GM23248 (cell line): ENCODE measurements around the gene CSMD2. TPM values are rescaled to one million over a fixed set of nuclear protein-coding genes. Genes with fewer than 3 reads are reported as not detected.

Experiments used
- DNase-seq: peaks from one replicate; pipeline ENCODE4 v3.0.0-alpha.2; 2015
- H2AFZ ChIP-seq: fragments of 200-600 bp; sonication (generic); 2 replicates; pipeline ENCODE4 v1.6.1; 2016; ENCODE audit warnings: antibody characterized with exemption
- H3F3A ChIP-seq: fragments of 200-600 bp; sonication (generic); 2 replicates; pipeline ENCODE4 v1.6.1; 2016; ENCODE audit warnings: mild to moderate bottlenecking, antibody characterized with exemption, mixed run types; ENCODE audit not compliant: insufficient read depth
- H3K27ac ChIP-seq: fragments of 200-600 bp; sonication (generic); 2 replicates; pipeline ENCODE4 v1.5.1; 2016; ENCODE audit warnings: mild to moderate bottlenecking
- H3K27me3 ChIP-seq: fragments of 200-600 bp; sonication (generic); replicated peaks from 2 replicates; pipeline ENCODE4 v1.6.1; 2016; ENCODE audit warnings: mild to moderate bottlenecking; ENCODE audit not compliant: insufficient read depth
- H3K36me3 ChIP-seq: fragments of 200-600 bp; sonication (generic); 2 replicates; pipeline ENCODE4 v1.6.1; 2016; ENCODE audit warnings: low read depth, mild to moderate bottlenecking
- H3K4me1 ChIP-seq: fragments of 200-600 bp; sonication (generic); 2 replicates; pipeline ENCODE4 v1.6.1; 2016; ENCODE audit warnings: mild to moderate bottlenecking; ENCODE audit not compliant: insufficient read depth
- H3K4me2 ChIP-seq: fragments of 200-600 bp; sonication (generic); one replicate; pipeline ENCODE4 v1.6.1; 2016; ENCODE audit warnings: mild to moderate bottlenecking; ENCODE audit not compliant: unreplicated experiment
- H3K4me3 ChIP-seq: fragments of 200-600 bp; sonication (generic); 2 replicates; pipeline ENCODE4 v1.5.1; 2016; ENCODE audit warnings: mild to moderate bottlenecking
- H3K79me2 ChIP-seq: fragments of 200-600 bp; sonication (generic); 2 replicates; pipeline ENCODE4 v1.6.1; 2016; ENCODE audit warnings: mild to moderate bottlenecking; ENCODE audit not compliant: insufficient read depth
- H3K9ac ChIP-seq: fragments of 200-600 bp; sonication (generic); 2 replicates; pipeline ENCODE4 v1.6.1; 2016; ENCODE audit warnings: mild to moderate bottlenecking
- H3K9me2 ChIP-seq: fragments of 200-600 bp; sonication (generic); 2 replicates; pipeline ENCODE4 v1.6.1; 2016; ENCODE audit warnings: mixed run types, mild to moderate bottlenecking, moderate library complexity; ENCODE audit not compliant: insufficient read depth
- H3K9me3 ChIP-seq: fragments of 200-600 bp; sonication (generic); one replicate; pipeline ENCODE4 v1.6.1; 2017; ENCODE audit warnings: low read depth
- H4K20me1 ChIP-seq: fragments of 200-600 bp; sonication (generic); 2 replicates; pipeline ENCODE4 v1.6.0; 2016; ENCODE audit not compliant: insufficient read depth
- EZH2 ChIP-seq: fragments of 200-600 bp; sonication (generic); IDR thresholded peaks from 2 replicates; pipeline ENCODE4 v1.6.1; 2018; ENCODE audit warnings: antibody characterized with exemption, mild to moderate bottlenecking; ENCODE audit not compliant: insufficient read depth, poor library complexity, severe bottlenecking
- EZH2phosphoT487 ChIP-seq: fragments of 200-600 bp; sonication (generic); IDR thresholded peaks from 2 replicates; pipeline ENCODE4 v1.6.1; 2018; ENCODE audit warnings: antibody characterized with exemption, moderate library complexity, mild to moderate bottlenecking, low read depth; ENCODE audit not compliant: insufficient read depth
- WGBS, 2 experiments: methylation state at CpG; one replicate each; pipeline ENCODE4 v1.1.6; 2015 to 2017; ENCODE audit warnings: low lambda C conversion rate in 2 of 2, low coverage in 1 of 2; ENCODE audit errors: missing lambda C conversion rate in 2 of 2; 5-methylcytosine and 5-hydroxymethylcytosine counted together
- in situ Hi-C: fragments of 300-500 bp; cut with MboI; formaldehyde crosslinking; loops from 2 replicates; pipeline ENCODE4 v1.15.0; 2020
- polyA plus RNA-seq: library from polyadenylated mRNA; unstranded; fragments of >200 nt; fragmentation: Nextera tagmentation; extraction: Ambion mirVana; gene quantifications from 2 replicates; pipeline ENCODE4 v1.2.1, GENCODE V29; 2016
- total RNA-seq: library from RNA; depleted of rRNA; stranded (reverse); fragments of >200 nt; shearing (Covaris generic); gene quantifications from 2 replicates; pipeline ENCODE4 v1.2.3, GENCODE V29; 2014

CSMD2 gene
- total and polyA plus RNA-seq, 2 experiments from 2014 or later: 4.5 to 7.1 TPM

DNA sequence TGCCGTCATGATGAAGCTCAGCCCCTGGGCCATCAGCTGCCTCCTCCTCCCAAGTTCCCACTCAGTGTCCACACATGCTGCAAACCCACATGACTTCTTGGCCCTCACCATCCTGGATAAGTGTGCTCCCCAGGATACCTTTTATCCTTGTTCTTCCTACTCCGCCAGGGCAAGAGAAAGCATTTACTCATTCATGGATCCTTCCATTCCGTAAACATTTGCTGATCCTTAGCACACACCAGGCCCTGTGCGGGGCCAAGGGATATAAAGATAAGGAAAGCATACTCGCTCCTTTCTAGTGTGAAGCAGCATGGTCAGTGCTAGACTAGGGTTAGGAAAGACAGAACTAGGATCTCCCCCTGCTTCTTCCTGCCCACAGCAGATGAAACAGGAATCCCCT, 423.3 kb downstream of the CSMD2 start:
- no peaks in the 10 kb centered on the region for H3K9me2 ChIP-seq
- no peak for TF ChIP-seq EZH2phosphoT487
- TF ChIP-seq EZH2: no peak
- in situ Hi-C loops: no loop called here
- H3K9ac ChIP-seq: no peak overlapping the region
- H3K27ac ChIP-seq: no peak overlapping the region
- no peak for DNase-seq
- no peak overlapping the region for H3K4me2 ChIP-seq
- no peaks in the 10 kb centered on the region for H3K79me2 ChIP-seq
- WGBS, 2 experiments: 92 to 93% methylated on average over 5 of the region's 5 CpGs
- H3K27me3 ChIP-seq: no peaks in the 10 kb centered on the region
- no peak overlapping the region for H2AFZ ChIP-seq
- no peaks in the 10 kb centered on the region for H4K20me1 ChIP-seq
- H3F3A ChIP-seq: no peaks in the 10 kb centered on the region
- no peaks in the 10 kb centered on the region for H3K9me3 ChIP-seq
- H3K36me3 ChIP-seq: no peaks in the 10 kb centered on the region
- no peaks in the 10 kb centered on the region for H3K4me1 ChIP-seq
- no peak overlapping the region for H3K4me3 ChIP-seq

DNA sequence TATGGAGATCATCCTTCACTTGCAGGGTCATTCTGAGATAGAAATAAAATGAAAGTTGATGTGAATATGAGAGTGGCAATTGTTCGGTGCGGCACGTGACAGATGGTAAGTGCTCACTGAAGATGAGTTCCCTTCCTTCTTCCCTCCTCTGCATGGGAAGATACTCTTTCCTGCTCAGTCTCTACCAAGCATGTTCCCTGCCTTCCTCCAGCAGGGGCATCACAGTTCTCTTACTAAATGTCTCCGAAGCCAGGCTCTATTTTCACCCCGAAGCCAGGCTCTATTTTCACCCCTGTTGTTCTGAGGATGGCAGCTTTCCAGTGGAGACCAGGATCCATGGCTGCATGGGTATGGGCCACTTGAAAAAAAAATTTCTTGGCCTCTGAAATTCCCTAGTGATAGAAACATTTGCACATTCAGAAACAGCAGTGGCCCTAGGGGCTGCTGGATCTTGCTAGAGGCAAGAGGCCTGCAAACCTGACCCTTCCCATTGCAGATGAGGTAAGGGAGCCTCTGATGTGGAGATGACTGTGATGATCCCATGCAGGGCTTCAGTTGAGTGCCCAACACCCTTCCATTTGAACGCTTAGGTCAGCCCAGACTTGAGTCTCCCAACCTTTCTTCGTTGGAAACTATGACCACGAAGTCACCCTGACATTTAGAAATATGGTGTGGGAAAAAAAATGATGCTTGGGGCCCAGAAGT, 424.8 kb downstream of the CSMD2 start:
- Histone ChIP-seq H3K27ac (no peak overlapping the region), H3K9me3 (no peaks in the 10 kb centered on the region), H3K79me2 (no peaks in the 10 kb centered on the region), H3K4me2 (no peak overlapping the region), H3K4me1 (no peaks in the 10 kb centered on the region), H2AFZ (no peak overlapping the region), H4K20me1 (no peaks in the 10 kb centered on the region), H3K9ac (no peak overlapping the region), H3K27me3 (no peaks in the 10 kb centered on the region), H3F3A (no peaks in the 10 kb centered on the region), H3K4me3 (no peak overlapping the region), H3K36me3 (no peaks in the 10 kb centered on the region), H3K9me2 (no peaks in the 10 kb centered on the region)
- in situ Hi-C loops: no loop called here
- TF ChIP-seq EZH2phosphoT487: no peak
- WGBS, 2 experiments: 78 to 83% methylated on average over 8 of the region's 8 CpGs
- no peak for DNase-seq

DNA sequence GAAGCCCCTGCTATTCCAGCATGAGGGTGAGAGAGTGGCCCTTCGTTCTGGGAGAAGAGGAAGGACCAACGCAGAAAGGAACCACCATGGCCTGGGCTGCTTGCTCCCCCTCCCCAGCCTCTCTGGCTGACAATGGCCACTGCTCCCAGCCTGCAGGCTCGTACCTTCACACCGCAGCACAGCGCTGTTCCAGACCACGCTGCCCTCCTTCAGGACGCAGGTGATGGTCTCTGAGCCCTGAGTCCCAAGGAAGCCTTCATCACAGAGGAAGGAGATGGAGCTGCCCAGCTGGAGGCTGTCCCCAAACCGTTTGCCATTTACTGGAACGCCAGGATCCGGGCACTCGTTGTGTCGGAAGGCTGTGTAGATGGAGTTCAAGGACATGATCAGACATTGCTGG, 426.1 kb downstream of the CSMD2 start:
- Histone ChIP-seq H3K4me2 (no peak overlapping the region), H3K79me2 (no peaks in the 10 kb centered on the region), H3K27me3 (no peaks in the 10 kb centered on the region), H3K4me3 (no peak overlapping the region), H4K20me1 (no peaks in the 10 kb centered on the region), H3K36me3 (no peaks in the 10 kb centered on the region), H3K4me1 (no peaks in the 10 kb centered on the region), H3K9me3 (no peaks in the 10 kb centered on the region), H2AFZ (no peak overlapping the region), H3K9ac (no peak overlapping the region), H3K27ac (no peak overlapping the region), H3K9me2 (no peaks in the 10 kb centered on the region), H3F3A (no peaks in the 10 kb centered on the region)
- DNase-seq: no peak
- 86 to 91% methylated on average over 12 of the region's 12 CpGs for WGBS, 2 experiments
- TF ChIP-seq EZH2: no peak
- no peak for TF ChIP-seq EZH2phosphoT487
- in situ Hi-C loops: loop anchor here (10.0 kb wide), 1 partner anchor 426 kb away; the partner anchor contains the start of gene CSMD2

DNA sequence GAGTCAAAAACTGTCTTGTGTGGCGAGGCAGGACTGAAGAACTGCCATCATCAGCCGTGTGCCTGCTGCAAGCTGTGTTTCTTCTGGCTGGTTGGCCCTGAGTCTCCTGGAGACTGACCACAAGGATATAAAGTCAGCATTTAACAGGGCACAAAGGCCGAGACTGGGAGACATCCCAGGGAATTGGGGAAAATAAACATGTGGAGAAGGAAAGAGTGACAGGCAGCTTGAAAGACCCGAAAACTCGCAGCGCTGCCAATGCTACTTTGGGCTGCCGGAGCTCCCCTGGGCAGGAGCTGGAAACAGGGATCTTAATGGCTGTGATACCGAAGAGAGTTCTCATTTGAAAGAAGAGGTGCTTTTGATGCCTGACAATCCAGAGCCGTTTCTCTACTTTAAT, 426.5 kb downstream of the CSMD2 start:
- Histone ChIP-seq H3K4me3 (no peak overlapping the region), H3K4me2 (no peak overlapping the region), H4K20me1 (no peaks in the 10 kb centered on the region), H3K9ac (no peak overlapping the region), H3K9me2 (no peaks in the 10 kb centered on the region), H3K27ac (no peak overlapping the region), H2AFZ (no peak overlapping the region), H3K36me3 (no peaks in the 10 kb centered on the region), H3K27me3 (no peaks in the 10 kb centered on the region), H3K79me2 (no peaks in the 10 kb centered on the region), H3K4me1 (no peaks in the 10 kb centered on the region), H3K9me3 (no peaks in the 10 kb centered on the region), H3F3A (no peaks in the 10 kb centered on the region)
- WGBS, 2 experiments: 83 to 86% methylated on average over 9 of the region's 9 CpGs
- in situ Hi-C loops: loop anchor here (10.0 kb wide), 1 partner anchor 426 kb away; the partner anchor contains the start of gene CSMD2
- TF ChIP-seq EZH2phosphoT487 (no peak), EZH2 (no peak)
- DNase-seq: no peak
